ENCODE data around the gene OCRL.
A peak's percentile ranks its signal among the peaks of the same experiment; 100 is the strongest.

The OCRL gene

DNA sequence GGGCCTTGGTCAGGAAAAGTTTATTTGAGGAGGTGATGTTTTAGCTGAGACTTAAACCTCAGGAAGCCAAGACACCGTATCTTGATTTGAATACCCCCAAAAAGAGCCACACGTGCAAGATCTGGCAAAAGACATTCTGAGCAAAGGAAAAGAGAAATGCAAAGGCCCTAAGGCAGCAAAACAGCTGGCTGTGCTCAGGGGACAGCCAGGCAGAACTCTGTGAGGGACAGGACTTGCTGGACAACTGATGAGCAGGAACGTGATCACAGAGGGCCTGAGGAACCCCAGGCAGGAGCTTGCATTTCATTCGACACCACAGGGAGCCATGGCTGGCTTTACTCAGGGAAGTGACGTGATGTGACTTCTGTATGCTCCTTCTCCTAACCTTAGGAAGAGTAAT is 56.0 kb downstream of the OCRL start:
- no peak for TF ChIP-seq TAF1 (IDR thresholded peaks at IDR 0.05; ENCODE audit: low read depth, low read length)
- no peak for TF ChIP-seq POLR2AphosphoS5 (IDR thresholded peaks at IDR 0.05; ENCODE audit: low read depth, low read length)
- TF ChIP-seq POU2F2 (IDR thresholded peaks at IDR 0.05; ENCODE audit: low read depth, low read length) = no peak
- no peak for TF ChIP-seq POLR2A (IDR thresholded peaks at IDR 0.05; ENCODE audit: low read depth, low read length)
- no peak for TF ChIP-seq SPI1 (IDR thresholded peaks at IDR 0.05; ENCODE audit: low read depth, low read length)
- TF ChIP-seq PAX5 (IDR thresholded peaks at IDR 0.05; ENCODE audit: insufficient read depth, low read length, severe bottlenecking) = no peak
- DNase-seq (ENCODE audit: insufficient read length, low spot score) (no peak), FAIRE-seq (no peak)

DNA sequence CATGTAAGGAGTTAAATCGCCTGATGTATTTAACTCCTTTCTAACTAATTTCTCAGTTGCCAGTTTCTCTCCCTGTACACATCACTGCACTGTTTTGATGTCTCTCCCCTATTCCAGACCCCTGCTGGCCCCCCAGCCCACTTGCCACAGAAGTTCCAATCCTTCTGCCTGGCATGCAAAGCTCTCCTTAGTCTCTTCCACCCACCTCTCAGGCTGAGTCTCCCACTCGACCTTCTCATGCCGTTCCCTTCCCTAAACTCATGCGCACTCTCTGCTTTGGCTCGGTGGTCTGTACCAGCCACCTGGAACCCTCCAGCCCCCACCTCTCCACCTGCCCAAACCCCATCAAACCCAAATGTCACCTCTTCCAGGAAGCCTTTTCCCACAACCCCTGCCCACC is 57.8 kb downstream of the OCRL start:
- TF ChIP-seq POLR2AphosphoS5 (IDR thresholded peaks at IDR 0.05; ENCODE audit: low read depth, low read length) = no peak
- TF ChIP-seq SPI1 (IDR thresholded peaks at IDR 0.05; ENCODE audit: low read depth, low read length) = no peak
- no peak for TF ChIP-seq POU2F2 (IDR thresholded peaks at IDR 0.05; ENCODE audit: low read depth, low read length)
- no peak for TF ChIP-seq PAX5 (IDR thresholded peaks at IDR 0.05; ENCODE audit: insufficient read depth, low read length, severe bottlenecking)
- TF ChIP-seq TAF1 (IDR thresholded peaks at IDR 0.05; ENCODE audit: low read depth, low read length) = no peak
- TF ChIP-seq POLR2A (IDR thresholded peaks at IDR 0.05; ENCODE audit: low read depth, low read length) = no peak
- no peak for FAIRE-seq
- DNase-seq (ENCODE audit: insufficient read length, low spot score) = no peak

DNA sequence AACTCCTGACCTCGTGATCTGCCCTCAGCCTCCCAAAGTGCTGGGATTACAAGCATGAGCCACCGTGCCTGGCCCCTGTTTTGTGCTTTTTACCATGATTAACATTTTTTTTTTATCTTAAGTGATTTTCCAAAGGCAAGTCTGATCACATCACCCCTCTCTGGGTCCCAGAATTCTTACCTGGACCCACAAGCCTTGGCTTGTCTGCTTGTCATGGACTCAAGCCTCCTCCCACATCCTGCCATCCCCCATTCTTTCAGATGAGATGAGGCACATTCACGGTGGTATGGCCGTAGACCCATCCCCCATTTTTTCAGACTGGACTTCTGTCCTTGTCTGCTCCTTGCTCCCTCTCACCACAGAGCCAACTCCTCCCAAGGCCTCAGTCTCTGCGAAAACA is 59.4 kb downstream of the OCRL start:
- no peak for TF ChIP-seq SPI1 (IDR thresholded peaks at IDR 0.05; ENCODE audit: low read depth, low read length)
- TF ChIP-seq POU2F2 (IDR thresholded peaks at IDR 0.05; ENCODE audit: low read depth, low read length) = no peak
- no peak for TF ChIP-seq POLR2A (IDR thresholded peaks at IDR 0.05; ENCODE audit: low read depth, low read length)
- TF ChIP-seq POLR2AphosphoS5 (IDR thresholded peaks at IDR 0.05; ENCODE audit: low read depth, low read length) = no peak
- no peak for TF ChIP-seq PAX5 (IDR thresholded peaks at IDR 0.05; ENCODE audit: insufficient read depth, low read length, severe bottlenecking)
- TF ChIP-seq TAF1 (IDR thresholded peaks at IDR 0.05; ENCODE audit: low read depth, low read length) = no peak
- FAIRE-seq (no peak), DNase-seq (ENCODE audit: insufficient read length, low spot score) (no peak)

DNA sequence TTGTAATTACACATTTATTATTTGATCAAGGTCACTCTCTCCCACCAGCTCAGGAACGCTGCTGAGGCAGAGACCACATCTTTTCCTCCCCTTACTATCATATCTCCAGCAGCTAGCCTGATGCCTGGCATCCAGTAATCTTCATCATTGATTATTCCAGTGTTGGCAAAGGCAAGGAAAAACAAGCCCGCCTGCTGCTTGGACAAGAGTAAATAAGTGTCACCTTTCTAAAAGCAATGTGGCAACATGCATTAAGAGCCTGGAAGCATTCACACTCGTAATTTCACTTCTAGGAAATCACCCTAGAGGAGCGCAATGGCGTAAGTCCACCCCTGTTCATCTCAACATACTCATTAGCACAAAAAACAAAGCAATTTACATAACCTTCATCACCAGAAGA is 59.9 kb downstream of the OCRL start:
- no peak for FAIRE-seq
- TF ChIP-seq PAX5 (IDR thresholded peaks at IDR 0.05; ENCODE audit: insufficient read depth, low read length, severe bottlenecking) (no peak), POU2F2 (IDR thresholded peaks at IDR 0.05; ENCODE audit: low read depth, low read length) (no peak), POLR2A (IDR thresholded peaks at IDR 0.05; ENCODE audit: low read depth, low read length) (no peak), SPI1 (IDR thresholded peaks at IDR 0.05; ENCODE audit: low read depth, low read length) (no peak), POLR2AphosphoS5 (IDR thresholded peaks at IDR 0.05; ENCODE audit: low read depth, low read length) (no peak), TAF1 (IDR thresholded peaks at IDR 0.05; ENCODE audit: low read depth, low read length) (no peak)
- DNase-seq (ENCODE audit: insufficient read length, low spot score) = no peak

DNA sequence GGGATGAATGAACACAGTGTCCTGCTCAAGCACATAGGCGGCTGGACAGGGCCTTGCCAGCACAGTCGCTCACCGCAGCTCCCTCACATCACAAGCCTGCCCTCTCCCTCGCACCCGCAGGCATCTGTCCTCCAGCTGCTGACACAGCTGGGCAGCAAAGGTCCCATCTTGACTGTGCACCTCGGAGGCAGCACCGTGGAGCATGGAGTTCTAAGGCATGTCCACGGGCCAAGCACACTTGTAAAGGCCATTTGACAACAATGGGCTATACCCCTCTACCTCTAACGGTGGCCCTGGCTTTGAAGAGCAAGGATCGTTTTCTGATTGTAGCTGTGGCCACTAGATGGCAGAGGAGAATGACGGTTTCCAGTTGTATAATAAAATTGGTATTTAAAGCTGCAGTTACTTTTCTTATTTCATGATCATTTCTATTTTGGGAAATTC is 60.9 kb downstream of the OCRL start:
- TF ChIP-seq TAF1 (IDR thresholded peaks at IDR 0.05; ENCODE audit: low read depth, low read length) (no peak), POLR2A (IDR thresholded peaks at IDR 0.05; ENCODE audit: low read depth, low read length) (no peak), POLR2AphosphoS5 (IDR thresholded peaks at IDR 0.05; ENCODE audit: low read depth, low read length) (no peak), PAX5 (IDR thresholded peaks at IDR 0.05; ENCODE audit: insufficient read depth, low read length, severe bottlenecking) (no peak), POU2F2 (IDR thresholded peaks at IDR 0.05; ENCODE audit: low read depth, low read length) (no peak), SPI1 (IDR thresholded peaks at IDR 0.05; ENCODE audit: low read depth, low read length) (no peak)
- DNase-seq (ENCODE audit: insufficient read length, low spot score) = no peak
- peak; percentile 26 for FAIRE-seq

DNA sequence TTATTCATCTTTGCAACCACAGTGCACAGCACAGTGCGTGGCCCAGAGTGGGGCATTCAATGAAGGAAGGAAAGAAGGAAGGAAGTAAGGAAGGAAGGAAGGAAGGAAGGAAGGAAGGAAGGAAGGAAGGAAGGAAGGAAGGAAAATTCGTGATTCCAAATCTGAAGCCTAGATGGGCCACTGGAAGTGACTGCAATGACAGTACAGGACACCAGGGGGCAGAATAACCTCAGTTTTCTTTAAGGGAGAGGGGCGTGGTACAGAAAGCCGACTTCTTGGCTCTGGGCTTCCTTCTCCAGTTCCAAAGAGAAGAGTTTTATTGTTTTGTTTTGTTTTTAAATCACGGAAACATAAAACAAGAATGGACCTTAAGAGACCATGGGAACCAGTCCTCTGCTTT is 66.9 kb downstream of the OCRL start:
- TF ChIP-seq POU2F2 (IDR thresholded peaks at IDR 0.05; ENCODE audit: low read depth, low read length) (no peak), POLR2A (IDR thresholded peaks at IDR 0.05; ENCODE audit: low read depth, low read length) (no peak), SPI1 (IDR thresholded peaks at IDR 0.05; ENCODE audit: low read depth, low read length) (no peak), TAF1 (IDR thresholded peaks at IDR 0.05; ENCODE audit: low read depth, low read length) (no peak), POLR2AphosphoS5 (IDR thresholded peaks at IDR 0.05; ENCODE audit: low read depth, low read length) (no peak), PAX5 (IDR thresholded peaks at IDR 0.05; ENCODE audit: insufficient read depth, low read length, severe bottlenecking) (no peak)
- DNase-seq (ENCODE audit: insufficient read length, low spot score) (peak; percentile 28), FAIRE-seq (peak; percentile 86)

DNA sequence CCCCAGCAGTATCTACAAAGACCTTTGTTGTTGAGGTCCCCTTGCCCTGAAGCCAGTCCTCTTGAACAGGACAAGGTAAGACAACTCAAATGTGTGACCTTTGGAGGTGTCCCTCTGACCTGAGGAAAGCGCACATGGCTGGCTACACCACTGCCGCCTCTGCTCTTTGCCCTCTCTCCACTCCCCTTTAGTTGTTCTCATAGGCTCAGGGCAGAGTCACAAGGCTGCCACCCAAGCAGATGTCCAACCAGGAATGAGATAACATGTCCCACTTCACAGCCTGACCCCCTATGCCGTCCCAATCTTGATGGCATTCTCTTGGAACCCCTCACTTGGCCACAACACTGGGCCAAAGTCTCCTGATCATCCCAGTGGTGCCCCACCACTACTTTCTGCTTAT is 68.4 kb downstream of the OCRL start:
- FAIRE-seq = no peak
- TF ChIP-seq POLR2A (IDR thresholded peaks at IDR 0.05; ENCODE audit: low read depth, low read length) = no peak
- no peak for TF ChIP-seq POLR2AphosphoS5 (IDR thresholded peaks at IDR 0.05; ENCODE audit: low read depth, low read length)
- no peak for TF ChIP-seq PAX5 (IDR thresholded peaks at IDR 0.05; ENCODE audit: insufficient read depth, low read length, severe bottlenecking)
- no peak for TF ChIP-seq POU2F2 (IDR thresholded peaks at IDR 0.05; ENCODE audit: low read depth, low read length)
- TF ChIP-seq TAF1 (IDR thresholded peaks at IDR 0.05; ENCODE audit: low read depth, low read length) = no peak
- TF ChIP-seq SPI1 (IDR thresholded peaks at IDR 0.05; ENCODE audit: low read depth, low read length) = no peak
- DNase-seq (ENCODE audit: insufficient read length, low spot score) = no peak

DNA sequence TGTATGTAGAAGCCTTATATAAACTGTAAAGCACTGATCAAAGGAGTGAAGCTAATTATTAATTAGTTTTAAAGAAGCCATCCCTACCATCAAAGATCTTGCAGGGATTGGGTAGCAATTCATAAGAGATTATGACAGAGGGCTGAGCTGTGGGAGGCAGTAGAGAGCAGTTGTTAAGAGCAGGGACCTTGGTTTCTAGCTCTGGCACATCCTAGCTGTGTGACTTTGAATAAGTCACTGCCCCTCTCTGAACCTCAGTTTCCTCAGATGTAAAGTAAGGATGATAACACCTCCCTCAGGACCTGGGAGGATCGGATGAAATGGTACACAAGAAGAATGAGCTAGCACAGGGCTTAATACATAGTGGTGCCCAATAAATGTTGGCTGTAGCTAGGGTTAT is 69.3 kb downstream of the OCRL start:
- FAIRE-seq = no peak
- no peak for DNase-seq (ENCODE audit: insufficient read length, low spot score)
- no peak for TF ChIP-seq POLR2AphosphoS5 (IDR thresholded peaks at IDR 0.05; ENCODE audit: low read depth, low read length)
- TF ChIP-seq POU2F2 (IDR thresholded peaks at IDR 0.05; ENCODE audit: low read depth, low read length) = no peak
- no peak for TF ChIP-seq PAX5 (IDR thresholded peaks at IDR 0.05; ENCODE audit: insufficient read depth, low read length, severe bottlenecking)
- TF ChIP-seq TAF1 (IDR thresholded peaks at IDR 0.05; ENCODE audit: low read depth, low read length) = no peak
- TF ChIP-seq POLR2A (IDR thresholded peaks at IDR 0.05; ENCODE audit: low read depth, low read length) = no peak
- TF ChIP-seq SPI1 (IDR thresholded peaks at IDR 0.05; ENCODE audit: low read depth, low read length) = no peak

DNA sequence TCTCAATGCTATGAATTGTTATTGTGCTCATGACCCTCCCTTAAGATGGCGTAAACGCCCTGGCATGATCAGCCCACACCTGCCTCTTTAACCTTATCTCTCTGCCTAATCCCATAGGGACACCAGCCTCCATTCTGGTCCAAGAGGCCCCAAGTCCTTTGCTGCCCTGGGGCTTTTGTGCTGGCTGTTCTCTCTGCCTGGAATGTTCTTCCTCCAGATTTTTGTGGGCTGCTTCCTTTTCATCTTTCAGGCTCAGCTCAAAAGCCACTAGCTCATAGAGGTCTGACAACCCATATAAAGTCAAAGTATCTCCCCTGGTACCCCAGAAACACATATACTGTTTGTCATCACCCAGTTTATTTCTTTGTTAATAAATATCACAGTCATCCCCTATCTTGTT is 72.3 kb downstream of the OCRL start:
- DNase-seq (ENCODE audit: insufficient read length, low spot score) (no peak), FAIRE-seq (no peak)
- no peak for TF ChIP-seq POLR2A (IDR thresholded peaks at IDR 0.05; ENCODE audit: low read depth, low read length)
- no peak for TF ChIP-seq PAX5 (IDR thresholded peaks at IDR 0.05; ENCODE audit: insufficient read depth, low read length, severe bottlenecking)
- TF ChIP-seq POLR2AphosphoS5 (IDR thresholded peaks at IDR 0.05; ENCODE audit: low read depth, low read length) = no peak
- no peak for TF ChIP-seq TAF1 (IDR thresholded peaks at IDR 0.05; ENCODE audit: low read depth, low read length)
- TF ChIP-seq POU2F2 (IDR thresholded peaks at IDR 0.05; ENCODE audit: low read depth, low read length) = no peak

DNA sequence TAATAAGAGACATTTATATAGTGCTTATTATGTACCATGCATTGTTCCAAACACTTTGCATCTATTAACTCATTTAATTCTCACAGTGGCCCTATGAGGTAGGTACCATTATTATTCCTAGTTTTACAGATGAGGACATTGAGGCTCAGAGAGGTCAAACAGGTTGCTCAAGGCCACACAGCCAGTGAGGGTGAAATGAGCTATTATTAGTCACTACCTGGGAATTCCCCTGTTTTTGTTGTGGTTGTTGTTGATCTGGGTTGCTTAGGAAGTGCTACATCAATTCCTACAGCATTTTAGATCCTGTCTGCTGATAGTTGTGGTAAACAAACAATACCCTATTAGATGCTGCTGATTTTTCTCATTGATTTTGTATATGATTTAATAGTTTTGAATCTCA is 73.5 kb downstream of the OCRL start:
- no peak for TF ChIP-seq PAX5 (IDR thresholded peaks at IDR 0.05; ENCODE audit: insufficient read depth, low read length, severe bottlenecking)
- no peak for TF ChIP-seq POLR2A (IDR thresholded peaks at IDR 0.05; ENCODE audit: low read depth, low read length)
- TF ChIP-seq SPI1 (IDR thresholded peaks at IDR 0.05; ENCODE audit: low read depth, low read length) = no peak
- TF ChIP-seq POLR2AphosphoS5 (IDR thresholded peaks at IDR 0.05; ENCODE audit: low read depth, low read length) = no peak
- no peak for TF ChIP-seq POU2F2 (IDR thresholded peaks at IDR 0.05; ENCODE audit: low read depth, low read length)
- TF ChIP-seq TAF1 (IDR thresholded peaks at IDR 0.05; ENCODE audit: low read depth, low read length) = no peak
- FAIRE-seq = peak; percentile 73
- no peak for DNase-seq (ENCODE audit: insufficient read length, low spot score)

Data from GM12891 (cell line).